Stimulated activated CD8-positive, alpha-beta memory T cell treated with anti-CD3 and anti-CD28 coated beads, Interleukin-12 subunit alpha, Interleukin-12 subunit beta, amount 100 ng/mL, for 24 hours (primary cell): ENCODE data around the gene NDC80.
"Not testable (repeated sequence)": the region's sequence is repeated elsewhere in the genome, so short reads cannot be mapped to it uniquely, and the experiment has no call there.

ENCODE experiments used
- DNase-seq: peaks from one replicate; pipeline ENCODE4 v3.0.0-alpha.2; 2020; ENCODE audit errors: extremely low read depth

Gene NDC80

DNA sequence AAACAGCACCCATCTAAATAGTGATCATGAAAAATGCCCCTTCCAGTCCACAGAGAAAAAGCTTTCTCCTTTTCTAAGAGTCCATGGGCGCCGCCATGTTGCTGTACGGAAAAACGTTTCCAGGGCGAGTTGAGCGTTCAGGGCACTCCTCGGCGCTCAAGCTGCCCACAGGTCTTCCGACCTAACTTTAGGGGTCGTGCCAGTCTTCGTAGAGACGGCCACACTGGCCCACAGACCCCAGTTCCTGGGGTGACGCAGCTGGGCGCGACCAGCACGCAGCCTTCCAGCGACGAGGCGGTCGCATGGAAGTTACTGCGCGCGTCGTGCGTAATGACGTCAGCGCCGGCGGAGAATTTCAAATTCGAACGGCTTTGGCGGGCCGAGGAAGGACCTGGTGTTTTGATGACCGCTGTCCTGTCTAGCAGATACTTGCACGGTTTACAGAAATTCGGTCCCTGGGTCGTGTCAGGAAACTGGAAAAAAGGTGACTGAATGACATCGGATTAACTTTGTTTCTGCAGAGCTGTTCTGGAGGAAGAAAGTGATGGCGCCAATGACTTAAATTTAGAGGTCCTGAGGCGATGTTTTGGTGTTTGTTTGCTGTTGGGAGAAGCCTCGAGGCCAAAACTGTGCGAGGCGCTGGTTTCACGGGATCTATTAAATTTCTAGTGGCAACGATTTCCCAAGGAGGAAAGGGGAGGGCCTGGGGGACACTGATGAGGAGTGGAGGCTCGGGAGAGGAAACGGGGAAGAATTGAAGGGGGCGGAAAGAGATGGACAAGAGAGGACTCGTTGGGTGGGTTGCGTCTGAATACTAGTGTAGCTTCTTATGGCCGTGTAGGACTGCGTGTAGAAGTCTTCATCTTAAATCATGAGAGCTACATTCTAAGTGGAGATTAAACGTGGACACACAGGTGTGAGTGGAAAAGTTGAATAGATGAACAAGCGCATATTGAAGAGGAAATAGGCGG lies at the start of gene NDC80, which contains the start of gene METTL4:
TSS of gene NDC80 (plus strand) at position 358 of the 971 bp plus-strand sequence. CDS start 1,429 bp downstream, outside the sequence.
TSS of gene METTL4 (minus strand) at position 306 of the 971 bp plus-strand sequence. CDS start 4,289 bp downstream, outside the sequence.
- DNase-seq, result peak; percentile 58

- no peak for DNase-seq
Observed at GRCh38 chr18:2522112-2522511, 49.2 kb upstream of the NDC80 start.

DNA sequence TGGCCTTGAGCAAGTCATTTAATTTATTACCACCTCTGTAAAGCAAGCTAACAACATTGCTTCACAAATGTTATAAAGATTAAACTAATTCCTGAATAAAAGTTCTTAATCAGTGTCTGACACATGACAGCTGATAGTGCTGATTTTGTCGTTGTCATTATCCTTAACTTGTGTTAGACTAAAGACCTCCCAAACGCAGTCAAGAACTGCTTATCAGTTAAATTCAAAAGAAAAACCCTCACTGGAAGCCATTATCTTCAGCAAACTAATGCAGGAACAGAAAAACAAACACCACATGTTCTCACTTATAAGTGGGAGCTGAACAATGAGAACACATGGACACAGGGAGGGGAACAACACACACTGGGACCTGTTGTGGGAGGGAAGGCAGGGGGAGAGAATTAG lies 46.6 kb upstream of the NDC80 start:
- not testable (repeated sequence) for DNase-seq

- no peak for DNase-seq
Observed at GRCh38 chr18:2526329-2526728, 45.0 kb upstream of the NDC80 start.

- DNase-seq, result no peak
Observed at GRCh38 chr18:2529154-2529553, 42.2 kb upstream of the NDC80 start.

DNA sequence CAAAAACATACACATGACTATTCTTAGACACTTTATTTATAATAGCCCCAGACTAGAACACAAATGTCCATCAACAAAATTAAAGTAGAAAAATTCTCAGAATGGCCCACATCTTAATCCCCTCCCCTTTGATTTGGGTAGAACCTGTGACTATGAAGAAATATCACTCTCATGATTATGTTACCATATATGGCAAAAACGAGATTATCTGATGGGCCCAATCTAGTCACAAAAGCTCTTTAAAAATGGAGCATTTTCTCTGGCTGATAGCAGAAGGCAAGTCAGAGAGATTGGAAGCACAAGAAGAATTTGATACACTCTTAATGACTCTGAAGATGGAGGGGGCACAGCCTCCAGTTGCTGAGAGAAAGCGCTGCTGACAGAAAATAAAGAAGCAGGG lies 39.6 kb upstream of the NDC80 start:
- no peak for DNase-seq

- no peak for DNase-seq
Observed at GRCh38 chr18:2532797-2533196, 38.6 kb upstream of the NDC80 start.

GRCh38 chr18:2534906-2535305 lies 36.5 kb upstream of the NDC80 start:
- DNase-seq, result no peak

- no peak for DNase-seq
Observed at GRCh38 chr18:2535419-2535910, 35.9 kb upstream of the NDC80 start.

- no peak for DNase-seq
Observed at GRCh38 chr18:2536063-2536462, 35.3 kb upstream of the NDC80 start.

DNA sequence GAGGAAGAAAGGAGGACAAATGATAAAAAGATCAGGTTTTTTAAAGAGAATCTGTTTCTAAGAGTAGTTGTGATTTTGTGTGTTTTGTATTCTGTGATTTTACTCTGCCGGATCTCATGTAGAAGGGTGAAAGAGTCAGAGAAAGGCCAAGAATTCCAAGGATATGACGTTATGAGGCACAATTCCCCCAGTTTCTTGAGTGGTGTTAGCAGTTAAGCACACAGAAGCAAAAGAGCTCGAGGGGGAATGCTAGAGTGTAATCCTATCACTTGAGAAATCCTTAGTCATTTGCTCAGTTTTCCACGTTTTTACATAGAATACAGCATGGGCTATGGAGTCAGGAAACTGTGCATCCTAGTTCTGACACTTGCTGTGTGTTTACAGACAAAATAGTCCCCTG lies 34.9 kb upstream of the NDC80 start:
- no peak for DNase-seq

- no peak for DNase-seq
Observed at GRCh38 chr18:2537296-2537695, 34.1 kb upstream of the NDC80 start.

DNA sequence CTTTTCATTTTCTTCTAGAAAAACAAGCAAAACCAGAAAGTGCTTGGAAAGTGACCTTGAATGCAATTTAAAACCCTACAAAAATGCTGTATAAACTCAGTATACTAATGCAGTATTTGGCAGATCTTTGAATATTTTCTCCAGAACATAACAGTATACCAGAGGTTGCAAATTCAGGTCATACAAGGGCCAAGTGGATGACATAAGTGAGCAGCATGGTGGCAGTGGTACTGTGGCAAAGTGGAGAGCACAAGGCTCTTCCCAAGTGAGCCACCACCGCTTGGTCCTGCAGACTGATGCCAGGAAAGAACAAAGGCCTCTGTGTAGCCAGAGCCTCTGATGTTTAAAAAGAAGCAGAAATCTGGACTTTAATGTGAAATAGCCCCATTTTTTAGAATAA lies 33.1 kb upstream of the NDC80 start:
- DNase-seq, result no peak

DNA sequence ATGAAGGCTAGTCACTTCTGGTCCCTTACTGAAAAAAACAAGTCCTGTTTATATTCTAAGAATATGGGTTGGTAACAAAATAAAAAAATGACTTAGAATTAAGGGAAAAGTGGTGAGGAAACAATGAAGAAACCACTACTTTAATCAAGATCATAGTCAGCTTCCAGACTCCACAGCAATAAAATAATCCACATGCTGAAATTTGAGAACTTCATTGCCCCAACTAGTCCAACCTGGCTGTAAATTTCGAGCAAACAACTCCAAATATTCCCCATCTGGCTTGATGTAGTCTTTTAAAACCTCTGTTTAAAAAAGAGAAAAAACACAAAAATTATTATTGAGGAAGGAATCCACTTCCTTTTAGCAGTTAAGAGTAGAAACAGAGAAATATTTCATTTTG lies 32.5 kb upstream of the NDC80 start:
- DNase-seq, result no peak

GRCh38 chr18:2540575-2540974 lies 30.8 kb upstream of the NDC80 start:
- DNase-seq, result no peak

- not testable (repeated sequence) for DNase-seq
Observed at GRCh38 chr18:2541925-2542563, 29.3 kb upstream of the NDC80 start.

DNA sequence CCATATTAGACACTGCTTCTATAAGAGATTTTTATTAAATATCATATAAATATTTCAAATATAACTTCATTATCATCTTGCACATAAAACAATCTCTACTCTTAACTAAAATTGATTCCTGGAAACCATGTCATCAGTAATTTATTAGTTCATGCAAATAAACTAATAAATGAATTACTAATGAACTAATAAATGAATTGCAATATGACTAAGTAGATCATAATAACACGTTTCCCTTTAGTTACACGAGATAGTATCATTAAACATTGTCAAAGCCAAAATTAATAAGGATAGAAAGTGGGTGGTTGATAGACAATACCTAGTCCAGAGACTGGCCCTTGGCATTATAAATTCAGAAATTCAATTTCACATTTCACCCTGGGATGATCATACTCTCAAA lies 26.2 kb upstream of the NDC80 start:
- DNase-seq, result no peak

GRCh38 chr18:2547477-2548087 lies 23.8 kb upstream of the NDC80 start:
- no peak for DNase-seq

GRCh38 chr18:2549462-2549861 lies 21.9 kb upstream of the NDC80 start:
- DNase-seq, result no peak

DNA sequence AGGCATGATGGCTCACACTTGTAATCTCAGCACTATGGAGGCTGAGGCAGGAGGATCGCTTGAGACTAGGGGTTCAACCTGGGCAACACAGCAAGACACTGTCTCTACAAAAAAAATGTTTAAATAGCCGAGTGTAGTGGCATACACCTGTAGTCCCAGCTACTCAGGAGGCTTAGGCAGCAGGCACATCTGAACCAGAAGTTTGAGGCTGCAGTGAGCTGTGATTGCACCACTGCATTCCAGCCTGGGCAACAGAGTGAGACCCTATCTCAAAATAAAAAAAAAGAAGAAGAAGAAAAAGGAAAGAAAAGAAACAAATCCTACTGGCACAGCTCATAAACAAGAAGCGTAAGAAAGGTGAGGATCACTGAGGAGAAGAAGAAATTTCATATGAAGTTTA lies 19.9 kb upstream of the NDC80 start:
- DNase-seq, result no peak

- no peak for DNase-seq
Observed at GRCh38 chr18:2554696-2555095, 16.7 kb upstream of the NDC80 start.

- no peak for DNase-seq
Observed at GRCh38 chr18:2555895-2556294, 15.5 kb upstream of the NDC80 start.
